ENCODE measurements around the gene SLC6A4.

SLC6A4 gene

DNA sequence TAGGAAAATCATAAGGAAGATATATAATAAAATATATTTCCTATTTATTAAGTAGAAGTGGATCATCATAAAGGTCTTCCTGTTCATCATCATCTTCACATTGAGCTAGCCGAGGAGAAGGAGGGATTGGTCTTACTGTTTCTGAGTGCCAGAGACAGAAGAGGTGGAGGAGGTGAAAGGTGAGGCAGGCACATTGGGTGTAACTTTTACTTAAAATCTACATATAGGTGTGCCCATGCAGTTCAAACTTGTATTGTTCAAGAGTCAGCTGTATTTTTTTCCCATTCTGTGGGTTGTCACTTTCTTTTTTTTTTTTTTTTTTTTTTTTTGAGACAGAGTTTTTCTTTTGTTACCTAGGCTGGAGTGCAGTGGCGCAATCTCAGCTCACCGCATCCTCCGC, 84.0 kb downstream of the SLC6A4 start:
- no peak for TF ChIP-seq CREB1 (IDR thresholded peaks at IDR 0.05; ENCODE audit: low read depth)
- no peak for TF ChIP-seq EGR1 (IDR thresholded peaks at IDR 0.05)
- TF ChIP-seq TAF1 (IDR thresholded peaks at IDR 0.05; ENCODE audit: low read depth), result no peak
- TF ChIP-seq YY1 (IDR thresholded peaks at IDR 0.05; ENCODE audit: low read depth), result no peak
- no peak for TF ChIP-seq USF1 (IDR thresholded peaks at IDR 0.05)
- no peak for TF ChIP-seq NFIC (IDR thresholded peaks at IDR 0.05)

- no peak for TF ChIP-seq CREB1 (IDR thresholded peaks at IDR 0.05; ENCODE audit: low read depth)
- TF ChIP-seq YY1 (IDR thresholded peaks at IDR 0.05; ENCODE audit: low read depth), result no peak
- TF ChIP-seq, protein P1, sequence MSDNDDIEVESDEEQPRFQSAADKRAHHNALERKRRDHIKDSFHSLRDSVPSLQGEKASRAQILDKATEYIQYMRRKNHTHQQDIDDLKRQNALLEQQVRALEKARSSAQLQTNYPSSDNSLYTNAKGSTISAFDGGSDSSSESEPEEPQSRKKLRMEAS (IDR thresholded peaks at IDR 0.05), result no peak
- TF ChIP-seq TCF12 (IDR thresholded peaks at IDR 0.05; ENCODE audit: low read depth), result no peak
- TF ChIP-seq TAF1 (IDR thresholded peaks at IDR 0.05; ENCODE audit: low read depth), result no peak
- TF ChIP-seq NFIC (IDR thresholded peaks at IDR 0.05), result no peak
- no peak for TF ChIP-seq CEBPB (IDR thresholded peaks at IDR 0.05)
- TF ChIP-seq USF1 (IDR thresholded peaks at IDR 0.05), result no peak
- TF ChIP-seq EGR1 (IDR thresholded peaks at IDR 0.05), result no peak
- TF ChIP-seq, protein P2, sequence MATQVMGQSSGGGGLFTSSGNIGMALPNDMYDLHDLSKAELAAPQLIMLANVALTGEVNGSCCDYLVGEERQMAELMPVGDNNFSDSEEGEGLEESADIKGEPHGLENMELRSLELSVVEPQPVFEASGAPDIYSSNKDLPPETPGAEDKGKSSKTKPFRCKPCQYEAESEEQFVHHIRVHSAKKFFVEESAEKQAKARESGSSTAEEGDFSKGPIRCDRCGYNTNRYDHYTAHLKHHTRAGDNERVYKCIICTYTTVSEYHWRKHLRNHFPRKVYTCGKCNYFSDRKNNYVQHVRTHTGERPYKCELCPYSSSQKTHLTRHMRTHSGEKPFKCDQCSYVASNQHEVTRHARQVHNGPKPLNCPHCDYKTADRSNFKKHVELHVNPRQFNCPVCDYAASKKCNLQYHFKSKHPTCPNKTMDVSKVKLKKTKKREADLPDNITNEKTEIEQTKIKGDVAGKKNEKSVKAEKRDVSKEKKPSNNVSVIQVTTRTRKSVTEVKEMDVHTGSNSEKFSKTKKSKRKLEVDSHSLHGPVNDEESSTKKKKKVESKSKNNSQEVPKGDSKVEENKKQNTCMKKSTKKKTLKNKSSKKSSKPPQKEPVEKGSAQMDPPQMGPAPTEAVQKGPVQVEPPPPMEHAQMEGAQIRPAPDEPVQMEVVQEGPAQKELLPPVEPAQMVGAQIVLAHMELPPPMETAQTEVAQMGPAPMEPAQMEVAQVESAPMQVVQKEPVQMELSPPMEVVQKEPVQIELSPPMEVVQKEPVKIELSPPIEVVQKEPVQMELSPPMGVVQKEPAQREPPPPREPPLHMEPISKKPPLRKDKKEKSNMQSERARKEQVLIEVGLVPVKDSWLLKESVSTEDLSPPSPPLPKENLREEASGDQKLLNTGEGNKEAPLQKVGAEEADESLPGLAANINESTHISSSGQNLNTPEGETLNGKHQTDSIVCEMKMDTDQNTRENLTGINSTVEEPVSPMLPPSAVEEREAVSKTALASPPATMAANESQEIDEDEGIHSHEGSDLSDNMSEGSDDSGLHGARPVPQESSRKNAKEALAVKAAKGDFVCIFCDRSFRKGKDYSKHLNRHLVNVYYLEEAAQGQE (IDR thresholded peaks at IDR 0.05; ENCODE audit: low read depth), result no peak
- no peak for TF ChIP-seq TEAD4 (IDR thresholded peaks at IDR 0.05)
- TF ChIP-seq RAD21 (IDR thresholded peaks at IDR 0.05; ENCODE audit: low read depth), result no peak
- TF ChIP-seq EP300 (IDR thresholded peaks at IDR 0.05; ENCODE audit: borderline replicate concordance), result no peak
- TF ChIP-seq ZBTB7A (IDR thresholded peaks at IDR 0.05; ENCODE audit: low read depth), result no peak
- TF ChIP-seq FOXM1 (IDR thresholded peaks at IDR 0.05; ENCODE audit: borderline replicate concordance, low read depth), result no peak
Observed at GRCh38 chr17:30148376-30148775, 87.1 kb downstream of the SLC6A4 start.
